CD4-positive, alpha-beta memory T cell (primary cell): ENCODE data around the gene UBTD2. TPM values are rescaled to one million over a fixed set of nuclear protein-coding genes. Genes with fewer than 3 reads are reported as not detected.
A peak's percentile ranks its signal among the peaks of the same experiment; 100 is the strongest.
"Not testable (repeated sequence)": the region's sequence is repeated elsewhere in the genome, so short reads cannot be mapped to it uniquely, and the experiment has no call there.

Source experiments
- CTCF ChIA-PET: fragments of 350-600 bp; sonication (Branson Sonifier 250); formaldehyde crosslinking; loops from one replicate; lab custom pipeline; 2021; ENCODE audit warnings: inconsistent platforms; ENCODE audit not compliant: partially characterized antibody; lab: Charles Lee
- POLR2A ChIA-PET: fragments of 350-600 bp; sonication (Branson Sonifier 250); formaldehyde crosslinking; loops from one replicate; lab custom pipeline; 2021; ENCODE audit not compliant: partially characterized antibody; lab: Charles Lee
- DNase-seq, 5 donors: peaks; one replicate each; pipeline versions ENCODE4 v3.0.0 to v3.0.0-alpha.2; 2020 to 2022; ENCODE audit warnings: mixed read lengths in 1 of 5
- H3K27ac ChIP-seq: one replicate; pipeline ENCODE4 v1.7.0; 2013; ENCODE audit warnings: low read depth, low read length
- H3K27me3 ChIP-seq: 2 replicates; pipeline ENCODE4 v1.7.0; 2013; ENCODE audit warnings: mild to moderate bottlenecking, low read length, moderate library complexity; ENCODE audit not compliant: insufficient read depth
- H3K36me3 ChIP-seq: 2 replicates; pipeline ENCODE4 v1.7.0; 2013; ENCODE audit warnings: mild to moderate bottlenecking, low read length, moderate library complexity; ENCODE audit not compliant: insufficient read depth
- H3K4me1 ChIP-seq: 2 replicates; pipeline ENCODE4 v1.7.0; 2013; ENCODE audit warnings: mild to moderate bottlenecking, low read length, moderate library complexity; ENCODE audit not compliant: insufficient read depth
- H3K4me3 ChIP-seq, 2 donors: one replicate each; pipeline ENCODE4 v1.7.0; 2013; ENCODE audit warnings: low read length in 2 of 2, mild to moderate bottlenecking in 1 of 2
- H3K9me3 ChIP-seq, 2 donors: one replicate each; pipeline ENCODE4 v1.7.0; 2013; ENCODE audit warnings: low read length in 2 of 2, control low read depth in 1 of 2; ENCODE audit not compliant: control insufficient read depth in 1 of 2
- H3K27ac Mint-ChIP-seq, 7 donors: one replicate each; pipeline ENCODE4 v1.8.0; 2020 to 2021; ENCODE audit warnings: mixed read lengths in 7 of 7, mild to moderate bottlenecking in 6 of 7, inconsistent platforms in 3 of 7, moderate library complexity in 3 of 7
- H3K27me3 Mint-ChIP-seq, 2 donors: one replicate each; pipeline ENCODE4 v1.8.0; 2020 to 2021; ENCODE audit warnings: mixed read lengths in 2 of 2
- H3K36me3 Mint-ChIP-seq, 2 donors: one replicate each; pipeline ENCODE4 v1.8.0; 2020 to 2021; ENCODE audit warnings: mixed read lengths in 2 of 2, inconsistent platforms in 1 of 2, mild to moderate bottlenecking in 1 of 2
- H3K4me1 Mint-ChIP-seq, 4 donors: one replicate each; pipeline ENCODE4 v1.8.0; 2020 to 2021; ENCODE audit warnings: mixed read lengths in 4 of 4, mild to moderate bottlenecking in 1 of 4
- H3K4me3 Mint-ChIP-seq, 8 donors: one replicate each; pipeline ENCODE4 v1.8.0; 2020 to 2021; ENCODE audit warnings: mixed read lengths in 8 of 8, mild to moderate bottlenecking in 7 of 8, moderate library complexity in 6 of 8, inconsistent platforms in 3 of 8
- H3K9me3 Mint-ChIP-seq, 8 donors: one replicate each; pipeline ENCODE4 v1.8.0; 2020 to 2021; ENCODE audit warnings: mixed read lengths in 8 of 8, mild to moderate bottlenecking in 5 of 8, inconsistent platforms in 3 of 8, moderate library complexity in 1 of 8
- intact Hi-C: fragments of 100-400 bp; cut with micrococcal nuclease; formaldehyde crosslinking; loops from one replicate; pipeline ENCODE4 v1.15.1; 2023
- polyA plus RNA-seq, 2 donors: library from polyadenylated mRNA; unstranded; fragments of 300-500 nt; fragmentation: Illumina TruSeq; gene quantifications; one replicate each; pipeline ENCODE4 v1.2.3, GENCODE V29; 2021
- total RNA-seq, 2 experiments: library from RNA; stranded (reverse); gene quantifications; one replicate each; pipeline ENCODE4 v1.2.3, GENCODE V29; 2021

UBTD2 gene
- total and polyA plus RNA-seq, 4 experiments from 2014 or later, result 2.2 to 6.3 (median 6.0) TPM

DNA sequence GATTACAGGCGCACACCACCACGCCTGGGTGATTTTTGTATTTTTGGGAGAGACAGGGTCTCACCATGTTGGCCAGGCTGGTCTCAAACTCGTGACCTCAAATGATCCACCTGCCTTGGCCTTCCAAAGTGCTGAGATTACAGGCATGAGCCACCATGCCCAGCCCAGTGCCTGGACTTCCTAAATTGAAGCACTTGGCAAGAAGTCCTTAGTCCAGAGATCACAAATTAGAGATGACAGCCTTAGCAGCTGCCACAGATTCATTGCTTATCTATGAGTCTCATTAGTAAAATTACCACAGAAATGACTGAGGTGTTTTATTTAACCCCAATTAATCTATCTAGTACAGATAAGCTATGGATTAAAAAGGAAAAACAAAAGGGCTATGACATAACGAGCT, 70.4 kb downstream of the UBTD2 start:
- H3K27me3 ChIP-seq, result no peaks in the 10 kb centered on the region

GRCh38 chr5:172211676-172212075, 71.9 kb downstream of the UBTD2 start:
- no peaks in the 10 kb centered on the region for H3K9me3 Mint-ChIP-seq
- peak overlapping the region in 3 of 7 donors; percentile 49 to 68 (median 50) for H3K27ac Mint-ChIP-seq
- H3K4me3 ChIP-seq, result no peak overlapping the region
- H3K27ac ChIP-seq, result no peak overlapping the region
- CTCF ChIA-PET, result no interaction called here
- no peaks in the 10 kb centered on the region for H3K4me1 ChIP-seq
- H3K27me3 Mint-ChIP-seq, result no peaks in the 10 kb centered on the region
- peaks cover 27 to 29% of the 10 kb centered on the region in 2 donors for H3K36me3 Mint-ChIP-seq
- DNase-seq, result no peak
- H3K4me1 Mint-ChIP-seq, result peaks cover 0 to 1% (median 0%) of the 10 kb centered on the region in 4 donors
- H3K4me3 Mint-ChIP-seq, result no peak overlapping the region
- no peaks in the 10 kb centered on the region for H3K27me3 ChIP-seq
- H3K9me3 ChIP-seq, result no peaks in the 10 kb centered on the region
- no peaks in the 10 kb centered on the region for H3K36me3 ChIP-seq
- intact Hi-C loops, result no loop called here
- POLR2A ChIA-PET, result no interaction called here

More for the DNA sequence above, 70.4 kb downstream of the UBTD2 start:
- Mint-ChIP-seq H3K27me3 (no peaks in the 10 kb centered on the region), H3K27ac (peak overlapping the region in 1 of 7 donors; percentile 1), H3K9me3 (peaks cover 0 to 4% (median 0%) of the 10 kb centered on the region in 8 donors), H3K4me1 (peaks cover 0 to 3% (median under 1%) of the 10 kb centered on the region in 4 donors), H3K4me3 (no peak overlapping the region), H3K36me3 (peaks cover 35% of the 10 kb centered on the region in 2 donors)
- Histone ChIP-seq H3K4me3 (no peak overlapping the region), H3K4me1 (no peaks in the 10 kb centered on the region), H3K36me3 (no peaks in the 10 kb centered on the region), H3K9me3 (no peaks in the 10 kb centered on the region), H3K27ac (no peak overlapping the region)
- intact Hi-C loops, result no loop called here
- POLR2A ChIA-PET, result no interaction called here
- no peak for DNase-seq
- CTCF ChIA-PET, result no interaction called here

DNA sequence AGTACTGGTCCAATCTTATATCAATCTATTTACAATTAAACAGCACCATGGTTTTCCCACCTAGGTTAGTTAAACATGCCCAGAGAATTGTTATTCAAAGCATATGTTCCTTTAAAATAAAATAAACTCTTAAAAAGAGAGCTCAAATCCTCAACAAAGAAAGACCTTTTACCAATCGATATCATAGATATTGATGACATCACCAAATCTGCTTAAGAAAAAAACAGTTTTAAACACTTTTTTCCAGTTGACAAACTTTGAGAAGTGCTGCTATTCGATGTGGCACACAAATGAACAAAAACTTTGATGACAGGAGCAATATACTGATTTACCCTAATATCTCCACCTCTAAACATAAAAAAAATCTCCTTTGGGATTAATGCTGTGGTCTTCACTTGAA, 73.8 kb downstream of the UBTD2 start:
- intact Hi-C loops, result no loop called here
- Histone ChIP-seq H3K27me3 (no peaks in the 10 kb centered on the region), H3K9me3 (no peaks in the 10 kb centered on the region), H3K4me1 (no peaks in the 10 kb centered on the region), H3K27ac (no peak overlapping the region), H3K36me3 (no peaks in the 10 kb centered on the region), H3K4me3 (no peak overlapping the region)
- no peak overlapping the region for H3K4me3 Mint-ChIP-seq
- no peak for DNase-seq
- H3K9me3 Mint-ChIP-seq, result no peaks in the 10 kb centered on the region
- CTCF ChIA-PET, result no interaction called here
- POLR2A ChIA-PET, result no interaction called here
- no peaks in the 10 kb centered on the region for H3K4me1 Mint-ChIP-seq
- no peak overlapping the region for H3K27ac Mint-ChIP-seq
- H3K36me3 Mint-ChIP-seq, result peaks cover 22 to 23% of the 10 kb centered on the region in 2 donors
- no peaks in the 10 kb centered on the region for H3K27me3 Mint-ChIP-seq

DNA sequence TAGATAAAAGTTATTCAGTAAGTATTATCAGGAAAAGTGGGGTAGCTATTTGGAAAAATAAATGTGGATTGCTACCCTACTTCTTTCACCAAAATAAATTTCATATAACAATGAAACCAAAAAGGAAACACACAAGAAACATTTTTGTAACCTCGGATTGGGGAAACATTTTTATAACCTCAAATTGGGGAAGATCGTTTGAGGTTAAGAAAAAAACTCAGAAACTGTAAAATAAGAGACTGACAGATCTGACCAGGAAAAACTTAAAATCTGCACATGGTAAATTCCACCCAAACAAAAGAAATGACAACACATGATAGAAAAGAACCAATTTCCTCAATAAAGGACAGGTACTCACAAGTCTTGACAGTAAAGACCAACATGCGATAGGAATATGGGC, 76.1 kb downstream of the UBTD2 start:
- H3K4me3 Mint-ChIP-seq, result no peak overlapping the region
- intact Hi-C loops, result no loop called here
- no peak overlapping the region for H3K4me3 ChIP-seq
- H3K27ac Mint-ChIP-seq, result no peak overlapping the region
- no peaks in the 10 kb centered on the region for H3K4me1 ChIP-seq
- H3K9me3 ChIP-seq, result no peaks in the 10 kb centered on the region
- POLR2A ChIA-PET, result no interaction called here
- H3K27me3 ChIP-seq, result no peaks in the 10 kb centered on the region
- H3K4me1 Mint-ChIP-seq, result no peaks in the 10 kb centered on the region
- peaks cover 17 to 22% of the 10 kb centered on the region in 2 donors for H3K36me3 Mint-ChIP-seq
- no peaks in the 10 kb centered on the region for H3K9me3 Mint-ChIP-seq
- no peak overlapping the region for H3K27ac ChIP-seq
- no peak for DNase-seq
- CTCF ChIA-PET, result no interaction called here
- H3K36me3 ChIP-seq, result no peaks in the 10 kb centered on the region
- no peaks in the 10 kb centered on the region for H3K27me3 Mint-ChIP-seq

- H3K36me3 ChIP-seq, intact Hi-C loops, H3K4me3 Mint-ChIP-seq, H3K27me3 ChIP-seq, H3K27me3 Mint-ChIP-seq, H3K9me3 Mint-ChIP-seq, H3K4me1 Mint-ChIP-seq, POLR2A ChIA-PET, H3K4me3 ChIP-seq, H3K27ac ChIP-seq, H3K27ac Mint-ChIP-seq, H3K9me3 ChIP-seq, H3K4me1 ChIP-seq, DNase-seq: not testable (repeated sequence)
- peaks cover 6 to 11% of the 10 kb centered on the region in 2 donors for H3K36me3 Mint-ChIP-seq
- CTCF ChIA-PET, result interaction anchor here (0.7 to 1.5 kb wide), 2 partner anchors 80 to 125 kb away, joined by 3 read pairs; no protein-coding TSS in a partner anchor
Measured at GRCh38 chr5:172205984-172206383, 77.6 kb downstream of the UBTD2 start.

DNA sequence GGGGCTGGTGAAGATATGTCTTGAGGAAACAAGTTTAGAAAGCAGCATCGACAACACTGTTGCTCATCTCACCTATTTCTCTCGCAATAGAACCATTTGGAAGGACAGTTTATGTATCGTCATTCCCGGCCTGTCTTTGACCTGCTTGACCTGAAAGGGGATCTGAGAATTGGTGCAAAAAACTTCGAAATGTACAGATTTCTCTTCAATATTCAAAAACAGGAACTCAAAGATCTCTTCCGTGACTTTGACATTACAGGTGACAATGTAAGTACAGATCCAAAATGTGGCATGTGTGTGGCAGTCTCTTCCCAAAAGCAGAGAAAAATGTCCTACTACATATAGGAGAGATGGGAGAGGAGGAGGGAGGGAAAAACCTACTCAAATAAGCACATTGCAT, 83.1 kb downstream of the UBTD2 start:
- ChIA-PET POLR2A (no interaction called here), CTCF (no interaction called here)
- Mint-ChIP-seq H3K27me3 (peaks cover 0 to 3% of the 10 kb centered on the region in 2 donors), H3K9me3 (no peaks in the 10 kb centered on the region), H3K4me3 (no peak overlapping the region), H3K4me1 (peaks cover 0 to 3% (median 0%) of the 10 kb centered on the region in 4 donors), H3K27ac (no peak overlapping the region), H3K36me3 (no peaks in the 10 kb centered on the region)
- Histone ChIP-seq H3K27ac (no peak overlapping the region), H3K27me3 (no peaks in the 10 kb centered on the region), H3K4me3 (no peak overlapping the region), H3K4me1 (no peaks in the 10 kb centered on the region), H3K9me3 (no peaks in the 10 kb centered on the region), H3K36me3 (no peaks in the 10 kb centered on the region)
- intact Hi-C loops, result no loop called here
- no peak for DNase-seq

GRCh38 chr5:172199446-172199845, 84.1 kb downstream of the UBTD2 start:
- DNase-seq, result no peak
- H3K36me3 Mint-ChIP-seq, result no peaks in the 10 kb centered on the region
- no peak overlapping the region for H3K27ac Mint-ChIP-seq
- H3K4me1 Mint-ChIP-seq, result peaks cover 0 to 3% (median 0%) of the 10 kb centered on the region in 4 donors
- Histone ChIP-seq H3K27me3 (no peaks in the 10 kb centered on the region), H3K36me3 (no peaks in the 10 kb centered on the region), H3K27ac (no peak overlapping the region), H3K4me1 (no peaks in the 10 kb centered on the region), H3K4me3 (no peak overlapping the region), H3K9me3 (no peaks in the 10 kb centered on the region)
- peaks cover 0 to 3% of the 10 kb centered on the region in 2 donors for H3K27me3 Mint-ChIP-seq
- CTCF ChIA-PET, result interaction anchor here (1.3 kb wide), 1 partner anchor 10 kb away, joined by 5 read pairs; no protein-coding TSS in a partner anchor
- H3K9me3 Mint-ChIP-seq, result no peaks in the 10 kb centered on the region
- POLR2A ChIA-PET, result no interaction called here
- no peak overlapping the region for H3K4me3 Mint-ChIP-seq
- intact Hi-C loops, result no loop called here
